GM12801 (cell line): ENCODE results near the gene SIK3.

Source experiments
- TF ChIP-seq, protein P1 (sequence below): IDR thresholded peaks from one replicate; pipeline ENCODE4 v1.5.1; 2011; ENCODE audit warnings: control low read depth; ENCODE audit not compliant: insufficient read length; ENCODE audit errors: extremely low read depth

The SIK3 gene

GRCh38 chr11:116910847-116911246 lies 187.4 kb downstream of the SIK3 start:
- TF ChIP-seq, protein P1, sequence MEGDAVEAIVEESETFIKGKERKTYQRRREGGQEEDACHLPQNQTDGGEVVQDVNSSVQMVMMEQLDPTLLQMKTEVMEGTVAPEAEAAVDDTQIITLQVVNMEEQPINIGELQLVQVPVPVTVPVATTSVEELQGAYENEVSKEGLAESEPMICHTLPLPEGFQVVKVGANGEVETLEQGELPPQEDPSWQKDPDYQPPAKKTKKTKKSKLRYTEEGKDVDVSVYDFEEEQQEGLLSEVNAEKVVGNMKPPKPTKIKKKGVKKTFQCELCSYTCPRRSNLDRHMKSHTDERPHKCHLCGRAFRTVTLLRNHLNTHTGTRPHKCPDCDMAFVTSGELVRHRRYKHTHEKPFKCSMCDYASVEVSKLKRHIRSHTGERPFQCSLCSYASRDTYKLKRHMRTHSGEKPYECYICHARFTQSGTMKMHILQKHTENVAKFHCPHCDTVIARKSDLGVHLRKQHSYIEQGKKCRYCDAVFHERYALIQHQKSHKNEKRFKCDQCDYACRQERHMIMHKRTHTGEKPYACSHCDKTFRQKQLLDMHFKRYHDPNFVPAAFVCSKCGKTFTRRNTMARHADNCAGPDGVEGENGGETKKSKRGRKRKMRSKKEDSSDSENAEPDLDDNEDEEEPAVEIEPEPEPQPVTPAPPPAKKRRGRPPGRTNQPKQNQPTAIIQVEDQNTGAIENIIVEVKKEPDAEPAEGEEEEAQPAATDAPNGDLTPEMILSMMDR: no peak

DNA sequence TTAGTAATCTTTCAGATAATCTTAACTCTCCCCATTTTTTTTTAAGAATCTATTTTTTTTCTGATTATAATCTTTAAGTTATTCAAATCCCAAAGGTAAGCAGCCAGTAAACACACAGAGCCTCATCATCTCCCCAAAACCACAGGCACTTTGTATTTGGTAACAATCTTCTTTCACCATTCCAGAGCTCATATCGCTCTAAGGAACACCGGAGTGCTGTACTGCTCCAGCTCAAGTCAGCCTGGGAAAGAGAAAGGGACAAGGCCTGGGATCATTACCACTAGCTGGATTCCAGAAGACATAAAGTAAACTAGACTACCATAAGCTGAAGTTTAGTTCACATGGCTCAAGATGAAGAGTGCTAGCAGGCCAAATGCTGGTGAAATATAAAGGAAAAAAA lies 187.8 kb downstream of the SIK3 start:
- TF ChIP-seq, protein P1: no peak

DNA sequence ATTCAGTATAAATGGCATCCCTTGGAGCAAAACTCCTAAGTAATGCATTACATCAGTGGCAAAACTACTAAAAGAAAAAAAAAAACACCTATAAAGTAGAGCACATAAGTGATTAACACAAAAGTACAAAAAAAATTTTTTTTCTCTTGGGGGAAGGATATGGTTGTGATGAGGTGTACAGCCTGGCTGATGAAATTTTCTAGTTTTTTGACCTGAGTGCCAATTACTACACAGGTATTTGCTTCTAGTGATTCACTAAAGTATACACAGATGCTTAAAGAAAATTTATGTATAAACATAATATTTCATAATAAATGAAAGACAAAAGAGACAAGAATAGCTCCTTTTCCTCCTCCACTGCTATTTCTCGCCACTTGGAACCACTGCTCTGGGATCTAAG lies 189.0 kb downstream of the SIK3 start:
- TF ChIP-seq, protein P1: no peak

DNA sequence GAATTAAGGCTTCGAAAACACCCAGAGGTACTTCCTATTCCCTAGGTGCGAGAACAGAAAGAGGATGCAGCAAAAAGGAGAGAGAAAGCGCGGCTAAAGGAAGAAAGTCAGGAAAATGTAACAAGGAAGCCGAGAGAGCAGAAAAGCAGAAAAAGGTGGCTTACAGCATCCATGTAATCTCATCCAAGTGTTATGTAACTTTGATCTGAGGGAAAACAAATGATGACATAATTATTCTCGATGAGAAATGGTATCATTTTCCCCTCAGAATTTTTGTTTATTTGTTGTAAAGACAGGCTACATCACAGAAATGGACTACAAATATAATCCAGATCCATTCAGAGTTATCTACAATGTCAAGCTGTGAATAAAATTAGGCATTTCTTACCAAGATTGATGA lies 191.7 kb downstream of the SIK3 start:
- TF ChIP-seq, protein P1: no peak

GRCh38 chr11:116903090-116903489 lies 195.1 kb downstream of the SIK3 start:
- TF ChIP-seq, protein P1: no peak

- TF ChIP-seq, protein P1: no peak
Observed at GRCh38 chr11:116901964-116902688, 196.1 kb downstream of the SIK3 start.

- TF ChIP-seq, protein P1: no peak
Observed at GRCh38 chr11:116901211-116901610, 197.0 kb downstream of the SIK3 start.
